ENCODE results near the gene ELP1.
"Not testable (repeated sequence)": the region's sequence is repeated elsewhere in the genome, so short reads cannot be mapped to it uniquely, and the experiment has no call there.

ELP1 gene

DNA sequence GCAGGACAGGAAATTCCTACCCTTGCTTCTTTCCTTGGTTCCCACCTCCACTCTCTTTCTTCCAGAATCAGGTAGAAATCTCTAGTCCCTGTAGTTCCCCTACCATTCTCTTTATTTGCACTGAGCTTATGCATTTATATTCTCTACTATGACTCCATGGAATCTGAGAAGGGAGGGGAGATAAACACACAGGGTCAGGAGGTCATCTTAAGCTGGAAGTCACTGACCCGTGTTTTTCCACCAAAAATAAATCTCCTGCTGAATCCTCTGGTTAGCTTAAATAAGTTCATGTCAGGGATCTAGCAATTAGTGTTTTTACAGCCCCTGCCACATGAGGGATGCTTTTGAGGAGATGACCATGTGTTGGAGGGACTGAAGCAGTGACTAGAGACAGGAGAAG lies 81.8 kb downstream of the ELP1 start:
- DNase-seq, result no peak

DNA sequence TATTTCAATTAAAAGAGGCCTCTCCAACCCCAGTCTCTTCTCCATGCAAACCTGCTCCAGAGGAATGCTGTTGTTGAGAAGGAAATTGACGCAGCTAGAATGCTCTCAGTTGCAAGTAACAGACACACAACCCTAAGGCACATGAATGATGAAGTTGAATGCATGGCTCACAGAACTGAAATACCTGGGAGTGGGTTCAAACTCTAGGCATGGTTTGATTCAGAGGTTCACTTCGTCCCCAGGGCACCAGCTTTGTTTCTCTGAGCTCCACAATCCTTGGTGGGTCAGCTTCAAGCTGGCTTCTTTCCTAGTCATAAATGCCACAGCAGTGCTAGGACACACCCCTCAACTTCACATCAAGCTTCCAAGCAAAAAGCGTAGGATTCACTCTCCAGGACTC lies 82.8 kb downstream of the ELP1 start:
- DNase-seq, result no peak

DNA sequence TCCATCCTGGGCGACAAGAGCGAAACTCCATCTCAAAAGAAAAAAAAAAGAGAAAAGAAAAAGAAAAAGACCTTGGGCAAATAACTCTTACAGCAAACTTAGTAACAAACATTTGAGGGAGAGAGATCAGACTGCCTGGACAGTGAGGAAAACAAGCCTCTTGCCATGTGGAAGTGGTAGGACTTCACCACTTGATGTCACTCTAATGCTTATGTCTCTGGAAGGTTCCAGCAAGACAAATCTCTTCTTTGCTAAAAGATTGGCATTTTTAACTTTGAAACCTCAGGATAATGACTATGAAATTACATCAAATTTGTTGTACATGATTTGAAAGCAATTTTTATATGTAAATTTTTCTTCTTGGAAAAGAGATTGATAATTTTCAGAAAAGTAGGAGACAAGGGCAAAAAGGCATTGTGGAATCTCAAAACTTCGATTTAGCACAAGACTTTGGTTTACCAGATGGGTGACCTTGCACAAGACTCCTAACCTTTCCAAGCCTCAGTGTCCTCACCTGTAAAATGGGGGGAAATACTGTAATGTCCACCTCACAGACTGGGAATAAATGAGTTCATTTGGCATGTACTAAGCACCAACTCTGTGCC lies 83.5 kb downstream of the ELP1 start:
- DNase-seq, result no peak

DNA sequence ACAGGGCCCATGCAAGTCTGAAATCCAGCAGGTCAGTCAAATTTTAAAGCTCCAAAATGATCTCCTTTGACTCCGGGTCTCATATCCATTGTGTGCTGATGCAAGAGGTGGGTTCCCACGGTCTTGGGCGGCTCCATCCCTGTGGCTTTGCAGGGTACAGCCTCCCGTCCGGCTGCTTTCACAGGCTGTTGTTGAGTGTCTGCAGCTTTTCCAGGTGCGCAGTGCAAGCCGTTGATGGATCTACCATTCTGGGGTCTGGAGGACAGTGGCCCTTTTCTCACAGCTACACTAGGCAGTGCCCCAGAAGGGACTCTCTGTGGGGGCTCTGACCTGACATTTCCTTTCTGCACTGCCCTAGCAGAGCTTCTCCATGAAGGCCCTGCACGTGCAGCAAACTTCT lies 85.6 kb downstream of the ELP1 start:
- not testable (repeated sequence) for DNase-seq

DNA sequence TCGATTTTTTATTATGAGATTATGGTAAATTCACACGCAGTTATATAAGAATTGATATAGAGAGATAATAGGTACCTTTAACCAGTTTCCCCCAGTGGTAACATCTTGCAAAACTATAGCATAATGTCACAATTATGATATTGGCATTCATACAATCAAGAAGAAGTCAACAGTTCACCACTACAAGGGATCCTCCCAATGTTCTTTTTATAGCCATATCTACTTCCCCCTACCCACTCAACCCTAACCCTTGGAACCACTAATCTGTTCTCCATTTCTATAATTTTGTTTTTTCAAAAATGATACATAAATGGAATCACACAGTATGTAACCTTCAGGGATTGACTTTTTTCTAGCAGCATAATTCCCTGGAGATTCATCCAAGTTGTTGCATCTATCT lies 88.0 kb downstream of the ELP1 start:
- no peak for DNase-seq

DNA sequence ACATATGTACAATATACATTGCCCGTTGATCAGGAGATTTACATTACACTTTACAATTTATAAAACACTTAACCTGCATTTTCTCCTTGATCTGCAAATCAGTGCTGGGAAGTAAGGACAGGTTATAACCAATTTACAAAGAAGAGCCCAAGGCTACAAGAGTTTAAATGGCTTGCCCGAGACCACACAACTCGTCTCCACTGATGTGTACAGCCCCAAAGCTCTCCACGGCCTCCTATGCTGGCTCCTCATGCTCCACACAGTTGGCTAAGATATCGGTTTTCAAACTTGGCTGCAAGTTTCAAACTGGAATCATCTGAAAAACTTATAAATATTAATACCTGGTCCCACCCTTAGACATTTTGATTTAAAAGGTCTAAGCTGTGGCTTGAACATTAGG lies 88.4 kb downstream of the ELP1 start:
- DNase-seq, result no peak

DNA sequence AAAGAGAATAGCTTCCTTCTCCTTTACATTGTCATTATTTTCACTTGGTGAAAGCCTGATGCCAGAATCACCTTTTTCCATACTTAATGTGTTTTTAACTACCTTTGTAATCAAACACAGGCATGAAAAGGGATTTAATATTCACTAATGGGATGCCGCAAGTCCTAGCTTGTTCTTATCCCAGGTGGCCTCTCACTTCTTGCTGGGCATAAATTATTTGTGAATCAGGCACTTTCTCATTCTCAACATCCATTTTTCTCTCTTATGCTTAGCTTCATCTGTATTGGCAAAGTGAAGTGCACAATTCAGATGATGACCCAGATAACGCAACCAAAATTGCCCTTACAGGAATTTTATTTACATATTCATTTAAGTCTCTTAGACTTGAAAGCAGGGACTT lies 89.1 kb downstream of the ELP1 start:
- DNase-seq, result no peak

DNA sequence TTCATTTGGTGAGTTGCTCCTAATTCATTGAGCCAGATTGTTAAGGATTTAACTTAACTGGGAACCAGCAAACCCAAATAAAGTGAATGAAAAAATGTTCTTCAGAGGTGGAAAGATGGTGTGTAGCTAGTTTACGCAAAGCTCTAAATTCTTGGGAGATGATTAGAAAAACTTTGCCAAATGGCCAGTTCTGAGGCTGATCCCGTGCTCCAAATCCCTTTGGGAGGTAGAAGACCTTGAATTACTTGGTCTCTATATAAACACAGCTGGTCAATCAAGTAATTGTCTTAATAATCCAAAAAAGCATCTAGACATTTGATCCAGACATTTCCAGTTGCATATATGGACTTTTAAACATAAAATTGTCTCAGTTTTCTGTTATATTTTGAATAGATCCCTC lies 89.5 kb downstream of the ELP1 start:
- DNase-seq, result no peak

DNA sequence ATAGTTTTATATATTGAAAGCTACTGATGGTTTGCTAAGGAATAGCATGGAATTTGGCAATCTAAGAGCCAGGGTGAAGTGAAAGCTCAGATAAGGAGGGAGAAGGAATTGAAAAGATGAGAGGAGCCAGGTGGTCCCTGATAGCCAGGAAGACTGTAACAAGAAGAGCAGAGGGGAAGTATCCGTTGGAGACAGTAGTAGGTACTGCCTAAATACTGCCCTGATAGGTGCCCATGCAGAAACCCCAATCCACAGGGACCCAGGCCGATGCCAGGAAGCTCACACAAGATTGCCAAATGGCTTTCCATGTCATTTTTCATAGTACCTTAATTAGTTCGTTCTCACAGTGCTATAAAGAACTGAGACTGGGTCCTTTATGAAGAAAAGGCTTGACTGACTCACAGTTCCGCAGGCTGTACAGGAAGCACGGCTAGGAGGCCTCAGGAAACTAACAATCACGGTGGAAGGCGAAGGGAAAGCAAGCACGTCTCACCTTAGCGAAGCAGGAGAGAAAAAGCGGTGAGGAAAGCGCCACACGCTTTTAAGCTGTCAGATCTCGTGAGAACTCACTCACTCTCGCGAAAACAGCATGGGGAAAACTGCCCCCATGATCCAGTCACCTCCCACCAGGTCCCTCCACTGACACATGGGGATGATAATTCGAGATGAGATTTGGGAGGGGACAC lies 91.2 kb downstream of the ELP1 start:
- DNase-seq, result no peak

DNA sequence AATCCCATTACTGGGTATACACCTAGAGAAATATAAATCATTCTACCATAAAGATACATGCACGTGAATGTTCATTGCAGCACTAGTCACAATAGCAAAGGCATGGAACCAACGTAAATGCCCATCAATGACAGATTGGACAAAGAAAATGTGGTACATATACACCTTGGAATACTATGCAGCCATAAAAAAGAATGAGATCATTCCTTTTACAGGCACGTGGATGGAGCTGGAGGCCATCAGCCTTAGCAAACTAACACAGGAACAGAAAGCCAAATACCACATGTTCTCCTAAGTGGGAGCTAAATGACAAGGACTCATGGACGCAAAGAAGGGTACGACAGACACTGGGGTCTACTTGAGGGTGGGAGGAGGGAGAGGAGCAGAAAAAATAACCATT lies 94.4 kb downstream of the ELP1 start:
- not testable (repeated sequence) for DNase-seq

DNA sequence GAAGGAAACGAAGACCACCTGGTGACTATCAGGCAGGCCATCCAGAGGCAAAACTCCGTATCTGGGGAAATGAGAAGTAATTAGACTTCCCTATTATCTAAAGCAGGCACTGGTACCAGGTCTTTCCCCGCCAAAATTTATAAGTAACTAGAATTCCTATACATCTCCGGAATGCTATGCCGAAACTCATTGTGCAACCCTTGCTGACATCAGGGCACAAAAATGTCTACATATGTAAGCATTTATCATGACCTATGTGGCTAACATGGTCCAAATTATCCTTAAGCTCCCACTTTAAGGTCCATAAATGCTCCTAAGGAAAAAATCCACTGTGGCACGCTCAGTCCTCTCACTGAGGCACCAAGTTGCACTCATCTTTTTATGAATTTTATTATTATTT lies 95.9 kb downstream of the ELP1 start:
- no peak for DNase-seq

DNA sequence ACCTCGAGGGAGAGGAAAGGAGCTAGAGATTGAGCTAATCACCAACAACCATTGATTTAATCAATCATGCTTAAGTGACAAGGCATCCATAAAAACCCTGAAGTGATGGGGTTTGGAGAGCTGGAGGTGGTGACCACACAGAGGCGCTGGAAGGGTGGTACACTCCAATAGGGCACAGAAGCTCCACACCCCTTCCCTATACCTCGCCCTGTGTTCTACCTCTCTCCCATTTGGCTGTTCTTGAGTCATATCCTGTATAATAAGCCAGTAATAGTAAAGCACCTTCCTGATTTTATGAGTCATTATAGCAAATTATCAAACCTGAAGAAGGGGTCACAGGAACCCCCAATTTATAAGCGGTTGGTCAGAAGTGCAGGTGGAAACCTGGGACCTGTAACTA lies 96.4 kb downstream of the ELP1 start:
- DNase-seq, result no peak

DNA sequence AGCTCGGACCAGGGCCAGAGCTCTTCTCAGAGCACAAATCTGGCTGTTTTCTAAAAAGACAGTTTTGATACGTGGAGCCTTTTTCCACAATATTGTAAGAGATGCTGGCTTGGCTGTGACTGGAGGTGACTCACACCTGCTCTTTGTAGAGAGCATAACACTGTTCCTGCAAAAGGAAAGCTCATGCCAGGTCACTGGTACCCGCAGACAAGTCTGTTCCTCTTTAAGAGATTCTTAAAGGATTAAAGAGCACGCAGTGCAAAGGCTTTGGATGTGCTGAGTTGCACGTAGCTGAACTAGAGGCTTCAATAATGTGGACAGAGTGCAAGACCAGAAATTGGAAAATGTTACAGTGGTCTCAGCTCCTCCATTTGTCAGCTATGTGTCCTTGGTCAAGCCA lies 97.1 kb downstream of the ELP1 start:
- no peak for DNase-seq

DNA sequence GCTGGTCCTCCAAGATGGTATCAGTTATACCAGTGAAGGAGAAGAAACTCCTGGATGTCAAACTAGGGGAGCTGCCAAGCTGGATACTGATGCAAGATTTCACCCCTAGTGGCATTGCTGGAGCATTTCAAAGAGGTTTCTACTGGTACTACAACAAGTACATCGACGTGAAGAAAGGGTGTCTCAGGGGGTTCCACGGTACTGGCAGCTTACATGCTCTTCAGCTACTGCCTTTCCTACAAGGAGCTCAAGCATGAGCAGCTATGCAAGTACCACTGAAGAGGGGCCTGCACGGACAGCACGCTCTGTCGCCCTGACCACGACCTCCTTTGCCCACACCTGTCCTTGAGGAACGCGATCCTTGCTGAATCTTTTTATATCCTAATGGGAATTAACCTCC lies 97.6 kb downstream of the ELP1 start:
- DNase-seq, result no peak

DNA sequence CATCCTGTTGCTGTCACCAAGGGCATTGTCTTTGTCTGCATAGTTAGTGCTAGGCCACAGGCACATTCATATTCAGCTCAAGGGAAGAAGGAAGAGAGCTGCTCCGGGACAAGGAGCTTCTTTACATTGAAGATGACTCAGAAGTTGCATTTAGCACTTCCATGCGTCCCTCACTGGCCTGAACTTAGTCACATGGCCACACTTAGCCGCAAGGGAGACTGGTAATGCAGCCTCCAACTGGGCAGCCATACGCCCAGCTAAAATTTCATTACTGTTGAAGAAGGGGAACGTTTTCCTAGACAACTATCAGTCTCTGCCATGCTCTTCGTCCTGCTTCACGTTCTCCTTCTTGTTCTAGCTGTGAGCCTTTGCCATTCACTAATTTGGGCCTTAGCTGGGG lies 98.1 kb downstream of the ELP1 start:
- DNase-seq, result no peak

DNA sequence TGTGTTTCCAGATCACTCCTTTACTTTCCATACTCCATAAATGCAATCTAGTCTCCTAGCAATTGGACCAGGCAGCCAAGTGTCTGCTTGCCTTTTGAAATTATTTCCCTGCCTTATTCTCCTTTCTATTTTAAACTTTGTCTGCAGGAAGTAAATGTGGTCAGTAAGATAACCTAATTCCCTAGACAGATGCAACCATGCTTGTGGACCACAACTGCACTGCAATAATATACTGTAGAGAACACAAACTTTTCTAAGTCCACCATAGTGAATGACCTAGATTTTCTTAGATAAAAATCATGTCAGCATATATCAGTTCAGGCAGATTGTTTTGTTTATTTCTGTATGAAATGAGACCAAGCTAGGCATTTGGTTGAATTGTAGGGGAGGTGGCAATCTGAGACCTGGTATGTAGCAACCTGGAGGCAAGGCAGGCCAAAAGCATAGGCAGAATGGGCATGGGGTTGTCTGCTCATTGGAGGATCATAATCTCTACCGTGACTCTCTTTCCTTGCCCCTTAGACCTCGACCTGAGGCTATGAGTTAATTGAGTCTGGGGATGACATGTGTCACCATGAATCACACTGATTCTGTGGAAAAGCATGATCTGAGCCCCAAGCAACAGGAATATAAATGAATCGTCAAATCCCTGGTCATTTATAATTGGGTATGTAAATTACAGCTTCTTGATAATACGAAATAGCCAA lies 98.8 kb downstream of the ELP1 start:
- no peak for DNase-seq

DNA sequence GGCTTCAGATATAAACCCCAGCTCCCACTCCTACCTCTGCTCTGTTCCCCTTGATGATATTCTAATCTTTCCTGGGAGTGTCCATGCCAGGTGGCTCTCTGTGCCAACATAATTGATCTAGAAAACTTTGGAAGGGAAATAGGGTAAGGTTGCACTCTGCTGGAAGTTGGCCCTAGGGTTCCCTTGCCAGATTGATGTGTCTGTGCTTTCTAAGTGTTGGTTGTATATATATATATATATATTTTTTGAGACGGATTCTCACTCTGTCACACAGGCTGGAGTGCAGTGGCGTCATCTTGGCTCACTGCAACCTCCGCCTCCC lies 101.8 kb downstream of the ELP1 start:
- DNase-seq, result no peak

DNA sequence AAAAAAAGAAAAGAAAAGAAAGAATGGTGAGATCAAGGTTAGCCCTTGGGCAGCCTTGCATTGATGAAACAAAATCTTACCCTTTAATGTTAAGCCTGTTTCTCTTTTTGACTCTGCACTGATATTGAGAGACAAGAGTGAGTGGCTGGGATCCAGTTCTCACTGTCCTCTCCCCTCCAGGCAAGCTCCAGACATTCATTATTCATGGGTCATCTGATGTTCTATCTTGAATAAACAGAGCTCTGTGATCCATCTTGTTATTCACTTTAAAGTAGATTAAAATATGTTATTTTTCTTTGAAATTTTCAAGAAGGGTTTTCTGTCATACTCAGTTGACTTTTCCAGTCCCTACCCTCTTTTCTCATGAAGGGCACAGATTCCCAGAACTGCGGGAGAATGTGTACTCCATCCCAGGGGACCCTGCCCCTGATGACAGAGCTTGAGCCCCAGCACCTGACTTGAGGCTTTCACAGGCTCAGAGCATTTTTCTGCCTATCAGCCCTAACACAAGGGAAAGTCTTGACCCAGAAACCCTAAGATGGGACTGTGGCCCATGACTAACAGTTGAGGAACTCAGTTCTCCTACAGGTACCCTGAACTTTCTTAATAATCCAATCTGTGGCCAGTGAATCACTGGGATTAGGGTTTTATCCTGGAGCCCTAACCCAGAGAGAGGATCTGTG lies 102.3 kb downstream of the ELP1 start:
- no peak for DNase-seq

DNA sequence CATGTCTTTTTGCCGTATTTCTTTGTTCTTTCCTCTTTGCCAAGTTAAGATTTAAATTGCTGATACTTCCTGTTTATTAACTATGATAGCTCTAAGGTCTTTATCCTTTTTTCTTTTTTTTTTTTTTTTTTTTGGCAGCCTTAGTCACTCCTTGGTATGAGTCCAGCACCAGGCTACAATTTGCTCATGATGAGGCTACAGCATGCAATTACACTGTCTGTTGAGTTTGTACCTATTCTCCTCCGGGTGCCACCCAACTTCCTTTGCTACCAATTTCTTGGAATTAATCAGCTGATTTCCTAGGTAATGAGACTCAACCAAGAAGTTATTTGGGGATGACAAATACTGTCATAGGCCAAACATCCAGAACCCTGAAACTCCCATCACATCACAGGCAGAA lies 103.7 kb downstream of the ELP1 start:
- DNase-seq, result no peak

DNA sequence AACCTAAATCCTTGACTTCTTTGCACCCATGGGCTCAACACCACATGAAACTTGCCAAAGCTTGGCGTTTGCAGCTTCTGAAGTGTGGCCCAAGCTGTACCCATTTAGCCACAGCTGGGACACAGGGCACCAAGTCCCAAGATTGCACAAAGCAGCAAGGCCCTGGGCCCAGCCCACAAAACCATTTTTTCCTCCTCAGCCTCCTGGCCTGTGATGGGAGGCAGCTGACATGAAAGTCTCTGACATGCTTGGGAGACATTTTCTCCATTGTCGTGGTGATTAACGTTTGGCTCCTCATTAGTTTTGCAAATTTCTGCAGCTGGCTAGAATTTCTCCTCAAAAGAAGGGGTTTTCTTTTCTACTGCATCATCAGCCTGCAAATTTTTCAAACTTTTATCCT lies 110.1 kb downstream of the ELP1 start:
- no peak for DNase-seq

Data from activated naive CD4-positive, alpha-beta T cell treated with anti-CD3 and anti-CD28 coated beads, Interleukin-2, amount 50 U/mL, for 16 hours (primary cell).